ENCODE data around the gene RAP2A.

DNA sequence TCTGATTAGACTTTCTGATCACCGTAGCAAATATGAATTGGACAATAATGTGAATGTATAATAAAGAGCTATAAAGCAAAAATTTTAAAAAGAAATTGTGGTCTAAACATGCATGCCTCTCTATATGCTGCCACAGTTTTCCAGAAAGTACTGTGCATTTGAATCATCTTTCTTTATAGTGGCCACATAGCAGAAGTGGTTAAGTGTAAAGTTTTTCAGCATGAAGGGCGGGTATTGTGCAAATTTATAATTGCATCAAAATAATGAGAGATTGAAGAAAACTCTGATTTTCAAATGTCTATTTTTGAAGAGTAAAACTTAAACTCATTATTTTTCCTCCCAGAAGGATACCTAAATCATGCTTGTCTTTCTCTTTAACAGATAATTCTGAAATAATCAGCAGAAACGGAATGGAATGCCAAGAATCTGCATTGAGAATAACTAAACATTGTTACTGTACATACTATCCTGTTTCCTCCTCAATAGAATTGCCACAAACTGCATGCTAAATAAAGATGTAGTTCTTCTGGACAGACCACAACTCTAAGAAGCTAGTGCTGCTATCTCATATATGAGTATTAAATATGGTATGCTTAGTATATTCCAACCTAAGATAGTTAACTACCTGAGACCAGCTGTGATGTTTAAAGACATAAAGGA is 42.9 kb upstream of the RAP2A start:
- TF ChIP-seq, protein P1, sequence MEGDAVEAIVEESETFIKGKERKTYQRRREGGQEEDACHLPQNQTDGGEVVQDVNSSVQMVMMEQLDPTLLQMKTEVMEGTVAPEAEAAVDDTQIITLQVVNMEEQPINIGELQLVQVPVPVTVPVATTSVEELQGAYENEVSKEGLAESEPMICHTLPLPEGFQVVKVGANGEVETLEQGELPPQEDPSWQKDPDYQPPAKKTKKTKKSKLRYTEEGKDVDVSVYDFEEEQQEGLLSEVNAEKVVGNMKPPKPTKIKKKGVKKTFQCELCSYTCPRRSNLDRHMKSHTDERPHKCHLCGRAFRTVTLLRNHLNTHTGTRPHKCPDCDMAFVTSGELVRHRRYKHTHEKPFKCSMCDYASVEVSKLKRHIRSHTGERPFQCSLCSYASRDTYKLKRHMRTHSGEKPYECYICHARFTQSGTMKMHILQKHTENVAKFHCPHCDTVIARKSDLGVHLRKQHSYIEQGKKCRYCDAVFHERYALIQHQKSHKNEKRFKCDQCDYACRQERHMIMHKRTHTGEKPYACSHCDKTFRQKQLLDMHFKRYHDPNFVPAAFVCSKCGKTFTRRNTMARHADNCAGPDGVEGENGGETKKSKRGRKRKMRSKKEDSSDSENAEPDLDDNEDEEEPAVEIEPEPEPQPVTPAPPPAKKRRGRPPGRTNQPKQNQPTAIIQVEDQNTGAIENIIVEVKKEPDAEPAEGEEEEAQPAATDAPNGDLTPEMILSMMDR (IDR thresholded peaks at IDR 0.05) = no peak
- no peak for TF ChIP-seq POLR2A (IDR thresholded peaks at IDR 0.05)
- TF ChIP-seq POLR2AphosphoS5 (IDR thresholded peaks at IDR 0.05) = no peak
- no peak for TF ChIP-seq EP300 (IDR thresholded peaks at IDR 0.05; ENCODE audit: low read depth)
